ENCODE measurements around the gene LDLRAD3.
A peak's percentile ranks its signal among the peaks of the same experiment; 100 is the strongest.

Gene LDLRAD3

GRCh38 chr11:36073411-36074203, 129.7 kb downstream of the LDLRAD3 start:
- H3K4me3 ChIP-seq (ENCODE audit: low read length) = no peak overlapping the region
- H3K36me3 ChIP-seq (ENCODE audit: insufficient read depth, low read depth, low read length) = no peaks in the 10 kb centered on the region
- H3K27ac ChIP-seq (ENCODE audit: low read length) = no peak overlapping the region
- H3K27me3 ChIP-seq (ENCODE audit: insufficient read depth, low read length) = no peaks in the 10 kb centered on the region
- peaks cover 43% of the 10 kb centered on the region for H3K4me1 ChIP-seq (ENCODE audit: insufficient read depth, low read length)
- H3K9me3 ChIP-seq (ENCODE audit: insufficient read depth, low read depth, low read length) = no peaks in the 10 kb centered on the region
- H3K9ac ChIP-seq (ENCODE audit: low read depth, low read length) = peak overlapping the region; percentile 30; the same call in 1 of the 2 replicates

- Histone ChIP-seq H3K36me3 (ENCODE audit: insufficient read depth, low read depth, low read length) (no peaks in the 10 kb centered on the region), H3K4me3 (ENCODE audit: low read length) (no peak overlapping the region), H3K9me3 (ENCODE audit: insufficient read depth, low read depth, low read length) (no peaks in the 10 kb centered on the region), H3K27me3 (ENCODE audit: insufficient read depth, low read length) (no peaks in the 10 kb centered on the region), H3K27ac (ENCODE audit: low read length) (no peak overlapping the region), H3K4me1 (ENCODE audit: insufficient read depth, low read length) (peaks cover 33% of the 10 kb centered on the region), H3K9ac (ENCODE audit: low read depth, low read length) (no peak overlapping the region)
Measured at GRCh38 chr11:36074941-36075431, 131.1 kb downstream of the LDLRAD3 start.

- no peak overlapping the region for H3K9ac ChIP-seq (ENCODE audit: low read depth, low read length)
- no peaks in the 10 kb centered on the region for H3K27me3 ChIP-seq (ENCODE audit: insufficient read depth, low read length)
- H3K36me3 ChIP-seq (ENCODE audit: insufficient read depth, low read depth, low read length) = peaks cover 8% of the 10 kb centered on the region; the same call in 1 of the 2 replicates
- H3K27ac ChIP-seq (ENCODE audit: low read length) = no peak overlapping the region
- no peak overlapping the region for H3K4me3 ChIP-seq (ENCODE audit: low read length)
- peaks cover 12% of the 10 kb centered on the region; the same call in 1 of the 2 replicates for H3K4me1 ChIP-seq (ENCODE audit: insufficient read depth, low read length)
- no peaks in the 10 kb centered on the region for H3K9me3 ChIP-seq (ENCODE audit: insufficient read depth, low read depth, low read length)
Measured at GRCh38 chr11:36077368-36077767, 133.5 kb downstream of the LDLRAD3 start.

- Histone ChIP-seq H3K36me3 (ENCODE audit: insufficient read depth, low read depth, low read length) (peaks cover 16% of the 10 kb centered on the region), H3K27ac (ENCODE audit: low read length) (no peak overlapping the region), H3K9me3 (ENCODE audit: insufficient read depth, low read depth, low read length) (no peaks in the 10 kb centered on the region)
Measured at GRCh38 chr11:36077886-36078685, 134.2 kb downstream of the LDLRAD3 start.

GRCh38 chr11:36078686-36079055, 134.8 kb downstream of the LDLRAD3 start:
- Histone ChIP-seq H3K9ac (ENCODE audit: low read depth, low read length) (no peak overlapping the region), H3K9me3 (ENCODE audit: insufficient read depth, low read depth, low read length) (no peaks in the 10 kb centered on the region)

More at GRCh38 chr11:36077886-36078685, 134.2 kb downstream of the LDLRAD3 start:
- H3K4me1 ChIP-seq (ENCODE audit: insufficient read depth, low read length) = peaks cover 8% of the 10 kb centered on the region; the same call in 1 of the 2 replicates
- H3K27me3 ChIP-seq (ENCODE audit: insufficient read depth, low read length) = no peaks in the 10 kb centered on the region
- no peak overlapping the region for H3K4me3 ChIP-seq (ENCODE audit: low read length)
- no peak overlapping the region for H3K9ac ChIP-seq (ENCODE audit: low read depth, low read length)

GRCh38 chr11:36079878-36080675, 136.2 kb downstream of the LDLRAD3 start:
- no peaks in the 10 kb centered on the region for H3K4me1 ChIP-seq (ENCODE audit: insufficient read depth, low read length)
- no peak overlapping the region for H3K9ac ChIP-seq (ENCODE audit: low read depth, low read length)
- H3K4me3 ChIP-seq (ENCODE audit: low read length) = no peak overlapping the region
- peaks cover 19% of the 10 kb centered on the region for H3K36me3 ChIP-seq (ENCODE audit: insufficient read depth, low read depth, low read length)
- no peak overlapping the region for H3K27ac ChIP-seq (ENCODE audit: low read length)
- no peaks in the 10 kb centered on the region for H3K9me3 ChIP-seq (ENCODE audit: insufficient read depth, low read depth, low read length)
- no peaks in the 10 kb centered on the region for H3K27me3 ChIP-seq (ENCODE audit: insufficient read depth, low read length)

More at GRCh38 chr11:36078686-36079055, 134.8 kb downstream of the LDLRAD3 start:
- no peaks in the 10 kb centered on the region for H3K27me3 ChIP-seq (ENCODE audit: insufficient read depth, low read length)
- H3K36me3 ChIP-seq (ENCODE audit: insufficient read depth, low read depth, low read length) = peaks cover 16% of the 10 kb centered on the region
- H3K4me1 ChIP-seq (ENCODE audit: insufficient read depth, low read length) = peaks cover 3% of the 10 kb centered on the region; the same call in 1 of the 2 replicates
- H3K27ac ChIP-seq (ENCODE audit: low read length) = no peak overlapping the region
- H3K4me3 ChIP-seq (ENCODE audit: low read length) = no peak overlapping the region

- Histone ChIP-seq H3K27ac (ENCODE audit: low read length) (no peak overlapping the region), H3K9ac (ENCODE audit: low read depth, low read length) (no peak overlapping the region), H3K27me3 (ENCODE audit: insufficient read depth, low read length) (no peaks in the 10 kb centered on the region), H3K4me3 (ENCODE audit: low read length) (no peak overlapping the region), H3K4me1 (ENCODE audit: insufficient read depth, low read length) (peaks cover 4% of the 10 kb centered on the region; the same call in 1 of the 2 replicates), H3K9me3 (ENCODE audit: insufficient read depth, low read depth, low read length) (no peaks in the 10 kb centered on the region), H3K36me3 (ENCODE audit: insufficient read depth, low read depth, low read length) (peaks cover 19% of the 10 kb centered on the region)
Measured at GRCh38 chr11:36081274-36081945, 137.5 kb downstream of the LDLRAD3 start.

- Histone ChIP-seq H3K4me1 (ENCODE audit: insufficient read depth, low read length) (peaks cover 17% of the 10 kb centered on the region), H3K9me3 (ENCODE audit: insufficient read depth, low read depth, low read length) (no peaks in the 10 kb centered on the region), H3K9ac (ENCODE audit: low read depth, low read length) (peak overlapping the region; percentile 3; the same call in 1 of the 2 replicates), H3K4me3 (ENCODE audit: low read length) (peak overlapping the region; percentile 14; the same call in 1 of the 2 replicates), H3K27ac (ENCODE audit: low read length) (peak overlapping the region; percentile 20), H3K27me3 (ENCODE audit: insufficient read depth, low read length) (no peaks in the 10 kb centered on the region), H3K36me3 (ENCODE audit: insufficient read depth, low read depth, low read length) (peaks cover 19% of the 10 kb centered on the region)
Measured at GRCh38 chr11:36086366-36086765, 142.5 kb downstream of the LDLRAD3 start.

GRCh38 chr11:36088266-36088972, 144.6 kb downstream of the LDLRAD3 start:
- Histone ChIP-seq H3K4me1 (ENCODE audit: insufficient read depth, low read length) (peaks cover 30% of the 10 kb centered on the region), H3K27me3 (ENCODE audit: insufficient read depth, low read length) (no peaks in the 10 kb centered on the region), H3K4me3 (ENCODE audit: low read length) (no peak overlapping the region), H3K9me3 (ENCODE audit: insufficient read depth, low read depth, low read length) (peaks cover 3% of the 10 kb centered on the region; the same call in 1 of the 2 replicates), H3K36me3 (ENCODE audit: insufficient read depth, low read depth, low read length) (peaks cover 8% of the 10 kb centered on the region; the same call in 1 of the 2 replicates), H3K27ac (ENCODE audit: low read length) (no peak overlapping the region), H3K9ac (ENCODE audit: low read depth, low read length) (no peak overlapping the region)

- H3K4me3 ChIP-seq (ENCODE audit: low read length) = no peak overlapping the region
- no peaks in the 10 kb centered on the region for H3K27me3 ChIP-seq (ENCODE audit: insufficient read depth, low read length)
- no peak overlapping the region for H3K9ac ChIP-seq (ENCODE audit: low read depth, low read length)
- no peak overlapping the region for H3K27ac ChIP-seq (ENCODE audit: low read length)
- peaks cover 13% of the 10 kb centered on the region; the same call in 1 of the 2 replicates for H3K9me3 ChIP-seq (ENCODE audit: insufficient read depth, low read depth, low read length)
- H3K4me1 ChIP-seq (ENCODE audit: insufficient read depth, low read length) = peaks cover 30% of the 10 kb centered on the region
- peaks cover 16% of the 10 kb centered on the region for H3K36me3 ChIP-seq (ENCODE audit: insufficient read depth, low read depth, low read length)
Measured at GRCh38 chr11:36089920-36090319, 146.1 kb downstream of the LDLRAD3 start.

Data from iPS-20b (cell line).